ENCODE results near the gene GRIK1.

GRIK1 gene

GRCh38 chr21:29504751-29505321 lies 435.0 kb downstream of the GRIK1 start:
- WGBS (ENCODE audit: insufficient coverage, insufficient read length), result no CpG with 5 or more reads among the region's 3 CpGs
- H3K36me3 ChIP-seq (ENCODE audit: control insufficient read depth, insufficient read depth, low read length), result no peaks in the 10 kb centered on the region
- H3K4me1 ChIP-seq (ENCODE audit: control insufficient read depth, insufficient read depth, low read length), result no peaks in the 10 kb centered on the region

GRCh38 chr21:29501451-29501850 lies 438.3 kb downstream of the GRIK1 start:
- Histone ChIP-seq H3K9me3 (ENCODE audit: control insufficient read depth, insufficient read depth, low read length) (peaks cover 1% of the 10 kb centered on the region; the same call in 1 of the 2 replicates), H3K27me3 (ENCODE audit: control insufficient read depth, insufficient read depth, low read length) (no peaks in the 10 kb centered on the region), H3K4me3 (ENCODE audit: low read length) (no peak overlapping the region), H3K27ac (ENCODE audit: low read length) (no peak overlapping the region), H3K4me1 (ENCODE audit: control insufficient read depth, insufficient read depth, low read length) (no peaks in the 10 kb centered on the region), H3K36me3 (ENCODE audit: control insufficient read depth, insufficient read depth, low read length) (no peaks in the 10 kb centered on the region)
- WGBS (ENCODE audit: insufficient coverage, insufficient read length), result no CpG with 5 or more reads among the region's 1 CpG
- no peak for DNase-seq (ENCODE audit: low read depth, low spot score)

More at GRCh38 chr21:29504751-29505321, 435.0 kb downstream of the GRIK1 start:
- Histone ChIP-seq H3K9me3 (ENCODE audit: control insufficient read depth, insufficient read depth, low read length) (no peaks in the 10 kb centered on the region), H3K27me3 (ENCODE audit: control insufficient read depth, insufficient read depth, low read length) (no peaks in the 10 kb centered on the region), H3K27ac (ENCODE audit: low read length) (no peak overlapping the region), H3K4me3 (ENCODE audit: low read length) (no peak overlapping the region)
- no peak for DNase-seq (ENCODE audit: low read depth, low spot score)

GRCh38 chr21:29499734-29500343 lies 440.0 kb downstream of the GRIK1 start:
- Histone ChIP-seq H3K4me3 (ENCODE audit: low read length) (no peak overlapping the region), H3K4me1 (ENCODE audit: control insufficient read depth, insufficient read depth, low read length) (no peaks in the 10 kb centered on the region), H3K36me3 (ENCODE audit: control insufficient read depth, insufficient read depth, low read length) (no peaks in the 10 kb centered on the region), H3K9me3 (ENCODE audit: control insufficient read depth, insufficient read depth, low read length) (peaks cover 1% of the 10 kb centered on the region; the same call in 1 of the 2 replicates), H3K27me3 (ENCODE audit: control insufficient read depth, insufficient read depth, low read length) (no peaks in the 10 kb centered on the region), H3K27ac (ENCODE audit: low read length) (no peak overlapping the region)
- peak; percentile 72 for DNase-seq (ENCODE audit: low read depth, low spot score)
- WGBS (ENCODE audit: insufficient coverage, insufficient read length), result no CpG with 5 or more reads among the region's 10 CpGs

- no peaks in the 10 kb centered on the region for H3K36me3 ChIP-seq (ENCODE audit: control insufficient read depth, insufficient read depth, low read length)
- H3K27ac ChIP-seq (ENCODE audit: low read length), result no peak overlapping the region
- WGBS (ENCODE audit: insufficient coverage, insufficient read length), result no CpG with 5 or more reads among the region's 4 CpGs
- no peak overlapping the region for H3K4me3 ChIP-seq (ENCODE audit: low read length)
- H3K4me1 ChIP-seq (ENCODE audit: control insufficient read depth, insufficient read depth, low read length), result no peaks in the 10 kb centered on the region
- no peaks in the 10 kb centered on the region for H3K27me3 ChIP-seq (ENCODE audit: control insufficient read depth, insufficient read depth, low read length)
- peaks cover 1% of the 10 kb centered on the region; the same call in 1 of the 2 replicates for H3K9me3 ChIP-seq (ENCODE audit: control insufficient read depth, insufficient read depth, low read length)
- DNase-seq (ENCODE audit: low read depth, low spot score), result no peak
These were observed 440.6 kb downstream of the GRIK1 start for GRCh38 chr21:29499229-29499628.

- no peak for DNase-seq (ENCODE audit: low read depth, low spot score)
- no peak overlapping the region for H3K27ac ChIP-seq (ENCODE audit: low read length)
- peaks cover 1% of the 10 kb centered on the region; the same call in 1 of the 2 replicates for H3K9me3 ChIP-seq (ENCODE audit: control insufficient read depth, insufficient read depth, low read length)
- 100% methylated on average over 1 of the region's 1 CpG for WGBS (ENCODE audit: insufficient coverage, insufficient read length)
- H3K27me3 ChIP-seq (ENCODE audit: control insufficient read depth, insufficient read depth, low read length), result no peaks in the 10 kb centered on the region
- H3K36me3 ChIP-seq (ENCODE audit: control insufficient read depth, insufficient read depth, low read length), result no peaks in the 10 kb centered on the region
- no peaks in the 10 kb centered on the region for H3K4me1 ChIP-seq (ENCODE audit: control insufficient read depth, insufficient read depth, low read length)
- H3K4me3 ChIP-seq (ENCODE audit: low read length), result no peak overlapping the region
These were observed 443.5 kb downstream of the GRIK1 start for GRCh38 chr21:29496337-29496736.

GRCh38 chr21:29490016-29490415 lies 449.8 kb downstream of the GRIK1 start:
- Histone ChIP-seq H3K27me3 (ENCODE audit: control insufficient read depth, insufficient read depth, low read length) (no peaks in the 10 kb centered on the region), H3K36me3 (ENCODE audit: control insufficient read depth, insufficient read depth, low read length) (no peaks in the 10 kb centered on the region), H3K4me3 (ENCODE audit: low read length) (no peak overlapping the region), H3K27ac (ENCODE audit: low read length) (no peak overlapping the region), H3K4me1 (ENCODE audit: control insufficient read depth, insufficient read depth, low read length) (no peaks in the 10 kb centered on the region), H3K9me3 (ENCODE audit: control insufficient read depth, insufficient read depth, low read length) (no peaks in the 10 kb centered on the region)
- WGBS (ENCODE audit: insufficient coverage, insufficient read length), result no CpG with 5 or more reads among the region's 3 CpGs
- no peak for DNase-seq (ENCODE audit: low read depth, low spot score)

- Histone ChIP-seq H3K4me1 (ENCODE audit: control insufficient read depth, insufficient read depth, low read length) (no peaks in the 10 kb centered on the region), H3K36me3 (ENCODE audit: control insufficient read depth, insufficient read depth, low read length) (no peaks in the 10 kb centered on the region), H3K27ac (ENCODE audit: low read length) (no peak overlapping the region), H3K4me3 (ENCODE audit: low read length) (no peak overlapping the region), H3K9me3 (ENCODE audit: control insufficient read depth, insufficient read depth, low read length) (no peaks in the 10 kb centered on the region), H3K27me3 (ENCODE audit: control insufficient read depth, insufficient read depth, low read length) (no peaks in the 10 kb centered on the region)
- no peak for DNase-seq (ENCODE audit: low read depth, low spot score)
- WGBS (ENCODE audit: insufficient coverage, insufficient read length), result no CpG with 5 or more reads among the region's 4 CpGs
These were observed 452.6 kb downstream of the GRIK1 start for GRCh38 chr21:29487154-29487553.
